Measurements from ENCODE around the gene CFAP20. TPM values are rescaled to one million over a fixed set of nuclear protein-coding genes. Genes with fewer than 3 reads are reported as not detected.

The CFAP20 gene
- total and polyA plus RNA-seq, 2 experiments from 2014 or later = 61.1 to 81.7 TPM

DNA sequence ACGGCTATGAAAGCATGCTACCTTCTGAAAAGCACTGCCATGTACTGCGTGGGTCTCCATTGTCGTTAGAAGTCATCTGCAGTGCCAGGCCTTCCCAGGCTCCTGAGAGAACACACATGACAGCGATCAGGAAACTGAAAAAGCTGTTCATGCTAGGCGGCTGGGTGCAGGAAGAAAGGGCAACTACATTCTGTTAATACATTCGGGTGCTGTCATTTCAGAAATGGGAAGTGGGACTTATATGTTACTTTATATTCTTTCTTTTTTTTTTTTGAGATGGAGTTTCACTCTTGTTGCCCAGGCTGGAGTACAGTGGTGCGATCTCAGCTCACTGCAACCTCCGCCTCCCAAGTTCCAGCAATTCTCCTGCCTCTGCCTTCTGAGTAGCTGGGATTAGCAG, 19.9 kb downstream of the CFAP20 start:
- H3K4me3 ChIP-seq = no peak overlapping the region
- ATAC-seq = no peak
- Mint-ChIP-seq H3K27ac (no peak overlapping the region), H3K36me3 (ENCODE audit: low read depth) (peaks cover 18% of the 10 kb centered on the region), H3K4me1 (peaks cover 42% of the 10 kb centered on the region), H3K27me3 (ENCODE audit: insufficient read depth, low read depth, poor library complexity) (no peaks in the 10 kb centered on the region), H3K9me3 (no peaks in the 10 kb centered on the region), H3K4me3 (no peak overlapping the region)
- H3K4me2 ChIP-seq = no peak overlapping the region
- no peak overlapping the region for H2AFZ ChIP-seq
- peaks cover 12% of the 10 kb centered on the region; the same call in 1 of the 2 replicates for H3K36me3 ChIP-seq (ENCODE audit: insufficient read depth)
- TF ChIP-seq, protein P1, sequence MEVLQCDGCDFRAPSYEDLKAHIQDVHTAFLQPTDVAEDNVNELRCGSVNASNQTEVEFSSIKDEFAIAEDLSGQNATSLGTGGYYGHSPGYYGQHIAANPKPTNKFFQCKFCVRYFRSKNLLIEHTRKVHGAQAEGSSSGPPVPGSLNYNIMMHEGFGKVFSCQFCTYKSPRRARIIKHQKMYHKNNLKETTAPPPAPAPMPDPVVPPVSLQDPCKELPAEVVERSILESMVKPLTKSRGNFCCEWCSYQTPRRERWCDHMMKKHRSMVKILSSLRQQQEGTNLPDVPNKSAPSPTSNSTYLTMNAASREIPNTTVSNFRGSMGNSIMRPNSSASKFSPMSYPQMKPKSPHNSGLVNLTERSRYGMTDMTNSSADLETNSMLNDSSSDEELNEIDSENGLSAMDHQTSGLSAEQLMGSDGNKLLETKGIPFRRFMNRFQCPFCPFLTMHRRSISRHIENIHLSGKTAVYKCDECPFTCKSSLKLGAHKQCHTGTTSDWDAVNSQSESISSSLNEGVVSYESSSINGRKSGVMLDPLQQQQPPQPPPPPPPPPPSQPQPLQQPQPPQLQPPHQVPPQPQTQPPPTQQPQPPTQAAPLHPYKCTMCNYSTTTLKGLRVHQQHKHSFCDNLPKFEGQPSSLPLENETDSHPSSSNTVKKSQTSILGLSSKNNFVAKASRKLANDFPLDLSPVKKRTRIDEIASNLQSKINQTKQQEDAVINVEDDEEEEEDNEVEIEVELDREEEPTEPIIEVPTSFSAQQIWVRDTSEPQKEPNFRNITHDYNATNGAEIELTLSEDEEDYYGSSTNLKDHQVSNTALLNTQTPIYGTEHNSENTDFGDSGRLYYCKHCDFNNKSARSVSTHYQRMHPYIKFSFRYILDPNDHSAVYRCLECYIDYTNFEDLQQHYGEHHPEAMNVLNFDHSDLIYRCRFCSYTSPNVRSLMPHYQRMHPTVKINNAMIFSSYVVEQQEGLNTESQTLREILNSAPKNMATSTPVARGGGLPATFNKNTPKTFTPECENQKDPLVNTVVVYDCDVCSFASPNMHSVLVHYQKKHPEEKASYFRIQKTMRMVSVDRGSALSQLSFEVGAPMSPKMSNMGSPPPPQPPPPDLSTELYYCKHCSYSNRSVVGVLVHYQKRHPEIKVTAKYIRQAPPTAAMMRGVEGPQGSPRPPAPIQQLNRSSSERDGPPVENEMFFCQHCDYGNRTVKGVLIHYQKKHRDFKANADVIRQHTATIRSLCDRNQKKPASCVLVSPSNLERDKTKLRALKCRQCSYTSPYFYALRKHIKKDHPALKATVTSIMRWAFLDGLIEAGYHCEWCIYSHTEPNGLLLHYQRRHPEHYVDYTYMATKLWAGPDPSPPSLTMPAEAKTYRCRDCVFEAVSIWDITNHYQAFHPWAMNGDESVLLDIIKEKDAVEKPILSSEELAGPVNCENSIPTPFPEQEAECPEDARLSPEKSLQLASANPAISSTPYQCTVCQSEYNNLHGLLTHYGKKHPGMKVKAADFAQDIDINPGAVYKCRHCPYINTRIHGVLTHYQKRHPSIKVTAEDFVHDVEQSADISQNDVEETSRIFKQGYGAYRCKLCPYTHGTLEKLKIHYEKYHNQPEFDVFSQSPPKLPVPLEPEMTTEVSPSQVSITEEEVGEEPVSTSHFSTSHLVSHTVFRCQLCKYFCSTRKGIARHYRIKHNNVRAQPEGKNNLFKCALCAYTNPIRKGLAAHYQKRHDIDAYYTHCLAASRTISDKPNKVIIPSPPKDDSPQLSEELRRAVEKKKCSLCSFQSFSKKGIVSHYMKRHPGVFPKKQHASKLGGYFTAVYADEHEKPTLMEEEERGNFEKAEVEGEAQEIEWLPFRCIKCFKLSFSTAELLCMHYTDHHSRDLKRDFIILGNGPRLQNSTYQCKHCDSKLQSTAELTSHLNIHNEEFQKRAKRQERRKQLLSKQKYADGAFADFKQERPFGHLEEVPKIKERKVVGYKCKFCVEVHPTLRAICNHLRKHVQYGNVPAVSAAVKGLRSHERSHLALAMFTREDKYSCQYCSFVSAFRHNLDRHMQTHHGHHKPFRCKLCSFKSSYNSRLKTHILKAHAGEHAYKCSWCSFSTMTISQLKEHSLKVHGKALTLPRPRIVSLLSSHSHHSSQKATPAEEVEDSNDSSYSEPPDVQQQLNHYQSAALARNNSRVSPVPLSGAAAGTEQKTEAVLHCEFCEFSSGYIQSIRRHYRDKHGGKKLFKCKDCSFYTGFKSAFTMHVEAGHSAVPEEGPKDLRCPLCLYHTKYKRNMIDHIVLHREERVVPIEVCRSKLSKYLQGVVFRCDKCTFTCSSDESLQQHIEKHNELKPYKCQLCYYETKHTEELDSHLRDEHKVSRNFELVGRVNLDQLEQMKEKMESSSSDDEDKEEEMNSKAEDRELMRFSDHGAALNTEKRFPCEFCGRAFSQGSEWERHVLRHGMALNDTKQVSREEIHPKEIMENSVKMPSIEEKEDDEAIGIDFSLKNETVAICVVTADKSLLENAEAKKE (CRISPR knock-in tag; IDR thresholded peaks at IDR 0.05) = no peak
- TF ChIP-seq STAT1 (IDR thresholded peaks at IDR 0.05; ENCODE audit: unreplicated experiment) = no peak
- TF ChIP-seq NANOG (IDR thresholded peaks at IDR 0.05; ENCODE audit: borderline replicate concordance) = no peak
- H3F3A ChIP-seq (replicated peaks; ENCODE audit: low read depth) = no peaks in the 10 kb centered on the region
- H3K9me2 ChIP-seq (ENCODE audit: insufficient read depth) = no peaks in the 10 kb centered on the region
- DNase-seq (ENCODE audit: low spot score) = no peak
- no peaks in the 10 kb centered on the region for H3K27me3 ChIP-seq (ENCODE audit: insufficient read depth)
- H3K79me2 ChIP-seq (replicated peaks; ENCODE audit: insufficient read depth) = no peaks in the 10 kb centered on the region
- H3K27ac ChIP-seq (ENCODE audit: low read depth) = no peak overlapping the region
- H3K4me1 ChIP-seq (ENCODE audit: insufficient read depth) = peaks cover 44% of the 10 kb centered on the region
- H4K20me1 ChIP-seq (replicated peaks; ENCODE audit: insufficient read depth) = peaks cover 9% of the 10 kb centered on the region; the same call in 1 of the 2 replicates

DNA sequence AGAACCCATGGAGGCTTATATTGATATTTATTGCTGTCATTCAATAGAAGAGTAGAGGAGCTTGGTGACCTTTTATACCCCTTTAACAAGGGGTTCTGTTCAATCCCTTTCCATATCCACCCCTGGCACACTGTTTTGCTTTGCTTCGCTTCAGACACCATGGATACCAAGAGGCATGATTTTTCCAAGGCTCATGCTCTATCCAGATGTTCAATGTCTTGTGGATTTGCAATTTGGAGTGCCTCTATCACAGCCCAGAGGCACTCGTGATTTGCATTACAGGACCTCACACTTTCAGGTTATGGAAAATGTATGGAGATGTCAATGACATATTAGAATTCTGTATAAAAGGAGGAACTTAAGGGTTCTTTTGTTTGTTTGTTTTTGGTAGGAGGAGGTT, 21.5 kb downstream of the CFAP20 start:
- Histone ChIP-seq H3K4me2 (peak overlapping the region; percentile 66), H3K27me3 (ENCODE audit: insufficient read depth) (no peaks in the 10 kb centered on the region), H2AFZ (peak overlapping the region; percentile 74; the same call in 1 of the 2 replicates), H3K36me3 (ENCODE audit: insufficient read depth) (no peaks in the 10 kb centered on the region), H3F3A (replicated peaks; ENCODE audit: low read depth) (no peaks in the 10 kb centered on the region), H3K79me2 (replicated peaks; ENCODE audit: insufficient read depth) (no peaks in the 10 kb centered on the region), H3K4me3 (no peak overlapping the region), H3K27ac (ENCODE audit: low read depth) (0 out of 2 replicates have a peak overlapping the region, but pooled peaks have one; percentile 48), H3K4me1 (ENCODE audit: insufficient read depth) (peaks cover 48% of the 10 kb centered on the region), H3K9me2 (ENCODE audit: insufficient read depth) (no peaks in the 10 kb centered on the region), H4K20me1 (replicated peaks; ENCODE audit: insufficient read depth) (peaks cover 2% of the 10 kb centered on the region; the same call in 1 of the 2 replicates)
- Mint-ChIP-seq H3K4me3 (no peak overlapping the region; the same call in 2 of the 3 replicates), H3K27ac (no peak overlapping the region), H3K9me3 (no peaks in the 10 kb centered on the region), H3K36me3 (ENCODE audit: low read depth) (peaks cover 2% of the 10 kb centered on the region; the same call in 2 of the 3 replicates), H3K4me1 (peaks cover 44% of the 10 kb centered on the region), H3K27me3 (ENCODE audit: insufficient read depth, low read depth, poor library complexity) (peaks cover 3% of the 10 kb centered on the region)
- DNase-seq (ENCODE audit: low spot score) (no peak), ATAC-seq (no peak)
- no peak for TF ChIP-seq ZNF114 (CRISPR knock-in tag; IDR thresholded peaks at IDR 0.05)
- TF ChIP-seq EZH2 (IDR thresholded peaks at IDR 0.05; ENCODE audit: low read depth, unreplicated experiment) = no peak
- TF ChIP-seq ZNF331 (CRISPR knock-in tag; IDR thresholded peaks at IDR 0.05; ENCODE audit: low read depth) = no peak
- TF ChIP-seq JUNB (IDR thresholded peaks at IDR 0.05; ENCODE audit: unreplicated experiment) = no peak
- TF ChIP-seq CREB1 (CRISPR knock-in tag; IDR thresholded peaks at IDR 0.05; ENCODE audit: low read depth) = no peak
- no peak for TF ChIP-seq EZH2phosphoT487 (IDR thresholded peaks at IDR 0.05; ENCODE audit: unreplicated experiment)

Data from GM23338 (cell line).